GM23338 (cell line): ENCODE measurements around the gene TRUB2. TPM values are rescaled to one million over a fixed set of nuclear protein-coding genes. Genes with fewer than 3 reads are reported as not detected.

Experiments
- ATAC-seq: fragments of 200-7000 bp; cut with Tn5 transposase; 3 replicates; pipeline ENCODE4 v1.9.1; 2020
- DNase-seq: peaks from one replicate; pipeline ENCODE4 v3.0.0-alpha.2; 2015; ENCODE audit warnings: low spot score
- H2AFZ ChIP-seq: fragments of 200-600 bp; sonication (generic); 2 replicates; pipeline ENCODE4 v1.8.0; 2016; ENCODE audit warnings: antibody characterized with exemption, mild to moderate bottlenecking, moderate library complexity
- H3F3A ChIP-seq: fragments of 200-600 bp; sonication (generic); replicated peaks from 2 replicates; pipeline ENCODE4 v1.8.0; 2017; ENCODE audit warnings: antibody characterized with exemption, mixed run types, low read depth
- H3K27ac ChIP-seq: fragments of 200-600 bp; sonication (generic); 2 replicates; pipeline ENCODE4 v1.6.1; 2016; ENCODE audit warnings: low read depth
- H3K27me3 ChIP-seq: fragments of 200-600 bp; sonication (generic); 2 replicates; pipeline ENCODE4 v1.8.0; 2016; ENCODE audit warnings: mild to moderate bottlenecking, mixed run types, moderate library complexity; ENCODE audit not compliant: insufficient read depth
- H3K36me3 ChIP-seq: fragments of 200-600 bp; sonication (generic); 2 replicates; pipeline ENCODE4 v1.8.0; 2016; ENCODE audit warnings: mild to moderate bottlenecking; ENCODE audit not compliant: insufficient read depth
- H3K4me1 ChIP-seq: fragments of 200-600 bp; sonication (generic); 2 replicates; pipeline ENCODE4 v1.8.0; 2016; ENCODE audit warnings: mild to moderate bottlenecking, moderate library complexity; ENCODE audit not compliant: insufficient read depth
- H3K4me2 ChIP-seq: fragments of 200-600 bp; sonication (generic); 2 replicates; pipeline ENCODE4 v1.7.1; 2017; ENCODE audit warnings: mixed run types
- H3K4me3 ChIP-seq: fragments of 200-600 bp; sonication (generic); 2 replicates; pipeline ENCODE4 v1.6.1; 2016; ENCODE audit warnings: mixed run types
- H3K79me2 ChIP-seq: fragments of 200-600 bp; sonication (generic); replicated peaks from 2 replicates; pipeline ENCODE4 v1.8.0; 2017; ENCODE audit warnings: mild to moderate bottlenecking; ENCODE audit not compliant: insufficient read depth
- H3K9me2 ChIP-seq: fragments of 200-600 bp; sonication (generic); 2 replicates; pipeline ENCODE4 v1.8.0; 2017; ENCODE audit not compliant: insufficient read depth
- H4K20me1 ChIP-seq: fragments of 200-600 bp; sonication (generic); replicated peaks from 2 replicates; pipeline ENCODE4 v1.8.0; 2017; ENCODE audit warnings: mild to moderate bottlenecking; ENCODE audit not compliant: insufficient read depth
- H3K27ac Mint-ChIP-seq: 2 replicates; pipeline ENCODE4 v1.8.0; 2020; ENCODE audit warnings: inconsistent platforms, mild to moderate bottlenecking, moderate library complexity, mixed read lengths
- H3K27me3 Mint-ChIP-seq: 3 replicates; pipeline ENCODE4 v1.8.0; 2022; ENCODE audit warnings: low read depth, mild to moderate bottlenecking, moderate library complexity, mixed read lengths, inconsistent platforms; ENCODE audit not compliant: insufficient read depth, poor library complexity
- H3K36me3 Mint-ChIP-seq: 3 replicates; pipeline ENCODE4 v1.8.0; 2021; ENCODE audit warnings: low read depth, mild to moderate bottlenecking, inconsistent platforms, moderate library complexity, mixed read lengths
- H3K4me1 Mint-ChIP-seq: 3 replicates; pipeline ENCODE4 v1.8.0; 2020; ENCODE audit warnings: mild to moderate bottlenecking, inconsistent platforms, mixed read lengths
- H3K4me3 Mint-ChIP-seq: 3 replicates; pipeline ENCODE4 v1.8.0; 2021; ENCODE audit warnings: moderate library complexity, mild to moderate bottlenecking, inconsistent platforms, mixed read lengths
- H3K9me3 Mint-ChIP-seq: 3 replicates; pipeline ENCODE4 v1.8.0; 2020; ENCODE audit warnings: moderate library complexity, mild to moderate bottlenecking, inconsistent platforms, mixed read lengths
- CREB1 ChIP-seq: fragments of 250-450 bp; sonication (Bioruptor Pico); IDR thresholded peaks from 2 replicates; pipeline ENCODE4 v1.5.0; 2020; ENCODE audit warnings: low read depth, mild to moderate bottlenecking, moderate library complexity
- EZH2 ChIP-seq: fragments of 200-600 bp; sonication (generic); IDR thresholded peaks from one replicate; pipeline ENCODE4 v1.8.0; 2017; ENCODE audit warnings: antibody characterized with exemption, mild to moderate bottlenecking, low read depth; ENCODE audit not compliant: unreplicated experiment
- EZH2phosphoT487 ChIP-seq: fragments of 200-600 bp; sonication (generic); IDR thresholded peaks from one replicate; pipeline ENCODE4 v1.8.1; 2018; ENCODE audit warnings: antibody characterized with exemption; ENCODE audit not compliant: unreplicated experiment
- JUNB ChIP-seq: IDR thresholded peaks from one replicate; pipeline ENCODE4 v1.6.1; 2016; ENCODE audit warnings: antibody characterized with exemption; ENCODE audit not compliant: unreplicated experiment
- NANOG ChIP-seq: IDR thresholded peaks from 2 replicates; pipeline ENCODE4 v1.6.1; 2016; ENCODE audit warnings: antibody characterized with exemption, borderline replicate concordance
- POLR2AphosphoS5 ChIP-seq: IDR thresholded peaks from 2 replicates; pipeline ENCODE4 v1.6.1; 2016; ENCODE audit warnings: antibody characterized with exemption, low read depth
- STAT1 ChIP-seq: IDR thresholded peaks from one replicate; pipeline ENCODE4 v1.6.1; 2016; ENCODE audit warnings: antibody characterized with exemption; ENCODE audit not compliant: unreplicated experiment
- ZNF114 ChIP-seq: fragments of 250-450 bp; sonication (Bioruptor Pico); IDR thresholded peaks from 2 replicates; pipeline ENCODE4 v1.5.0; 2020; ENCODE audit warnings: mild to moderate bottlenecking, moderate library complexity
- ZNF331 ChIP-seq: fragments of 250-450 bp; sonication (Bioruptor Pico); IDR thresholded peaks from 2 replicates; pipeline ENCODE4 v1.5.0; 2020; ENCODE audit warnings: low read depth, mild to moderate bottlenecking, moderate library complexity
- ZNF462 ChIP-seq: fragments of 250-450 bp; sonication (Bioruptor Pico); IDR thresholded peaks from 2 replicates; pipeline ENCODE4 v1.5.0; 2020; ENCODE audit warnings: mild to moderate bottlenecking, moderate library complexity
- polyA plus RNA-seq: library from polyadenylated mRNA; unstranded; fragments of >200 nt; fragmentation: Nextera tagmentation; extraction: Ambion mirVana; gene quantifications from 2 replicates; pipeline ENCODE4 v1.2.1, GENCODE V29; 2016
- total RNA-seq: library from RNA; depleted of rRNA; stranded (reverse); fragments of >200 nt; shearing (Covaris generic); gene quantifications from 2 replicates; pipeline ENCODE4 v1.2.3, GENCODE V29; 2014
- TF ChIP-seq, protein P1 (sequence below): IDR thresholded peaks from 2 replicates; pipeline ENCODE4 v1.6.1; 2016; ENCODE audit warnings: antibody characterized with exemption
- TF ChIP-seq, protein P2 (sequence below), 2 experiments: fragments of 200-600 bp in 1 of 2; sonication (generic) in 1 of 2; conservative IDR thresholded peaks; 2 replicates each; pipeline versions ENCODE4 v1.5.1 to v1.6.1; 2016 to 2017; ENCODE audit warnings: antibody characterized with exemption in 2 of 2, low read depth in 2 of 2, mild to moderate bottlenecking in 2 of 2, moderate library complexity in 1 of 2
- TF ChIP-seq, protein P3 (sequence below): IDR thresholded peaks from one replicate; pipeline ENCODE4 v1.6.1; 2018; ENCODE audit warnings: antibody characterized with exemption; ENCODE audit not compliant: unreplicated experiment

Gene TRUB2
- total and polyA plus RNA-seq, 2 experiments from 2014 or later, result 15.4 to 31.4 TPM

DNA sequence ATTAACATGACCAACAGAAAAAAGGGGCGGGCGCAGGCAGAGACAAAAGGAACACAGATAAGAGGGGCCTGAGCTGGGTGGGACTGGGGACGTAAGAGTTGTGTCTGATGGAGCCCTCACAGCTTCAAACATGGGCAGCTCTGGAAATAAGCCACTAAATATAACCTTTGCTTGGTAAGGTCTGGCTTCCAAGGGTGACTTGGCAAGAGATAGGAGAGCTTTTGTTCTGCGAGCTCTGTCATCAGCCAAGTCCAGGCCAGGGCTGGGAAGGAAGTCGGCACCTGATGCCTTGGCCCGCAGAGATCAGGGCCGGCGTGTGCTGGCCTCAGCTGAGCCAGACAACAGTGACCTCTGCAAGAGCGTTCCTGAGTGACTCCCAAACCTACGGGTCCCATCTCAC, 11.8 kb downstream of the TRUB2 start:
- no peaks in the 10 kb centered on the region for H3K9me2 ChIP-seq
- H3K27me3 ChIP-seq, result no peaks in the 10 kb centered on the region
- H2AFZ ChIP-seq, result no peak overlapping the region
- Mint-ChIP-seq H3K4me1 (no peaks in the 10 kb centered on the region; the same call in 2 of the 3 replicates), H3K27ac (no peak overlapping the region), H3K36me3 (peaks cover 53% of the 10 kb centered on the region), H3K9me3 (no peaks in the 10 kb centered on the region), H3K4me3 (no peak overlapping the region), H3K27me3 (peaks cover 8% of the 10 kb centered on the region)
- DNase-seq (no peak), ATAC-seq (no peak)
- H3K4me2 ChIP-seq, result no peak overlapping the region
- H4K20me1 ChIP-seq, result no peaks in the 10 kb centered on the region; the same call in 1 of the 2 replicates
- H3K27ac ChIP-seq, result no peak overlapping the region
- no peaks in the 10 kb centered on the region for H3K79me2 ChIP-seq
- no peak overlapping the region for H3K4me3 ChIP-seq
- H3K4me1 ChIP-seq, result no peaks in the 10 kb centered on the region
- H3K36me3 ChIP-seq, result peaks cover 13% of the 10 kb centered on the region; the same call in 1 of the 2 replicates
- TF ChIP-seq, protein P1, sequence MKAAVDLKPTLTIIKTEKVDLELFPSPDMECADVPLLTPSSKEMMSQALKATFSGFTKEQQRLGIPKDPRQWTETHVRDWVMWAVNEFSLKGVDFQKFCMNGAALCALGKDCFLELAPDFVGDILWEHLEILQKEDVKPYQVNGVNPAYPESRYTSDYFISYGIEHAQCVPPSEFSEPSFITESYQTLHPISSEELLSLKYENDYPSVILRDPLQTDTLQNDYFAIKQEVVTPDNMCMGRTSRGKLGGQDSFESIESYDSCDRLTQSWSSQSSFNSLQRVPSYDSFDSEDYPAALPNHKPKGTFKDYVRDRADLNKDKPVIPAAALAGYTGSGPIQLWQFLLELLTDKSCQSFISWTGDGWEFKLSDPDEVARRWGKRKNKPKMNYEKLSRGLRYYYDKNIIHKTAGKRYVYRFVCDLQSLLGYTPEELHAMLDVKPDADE, result no peak
- no peak for TF ChIP-seq ZNF331
- TF ChIP-seq CREB1 (CRISPR knock-in tag), result no peak
- TF ChIP-seq EZH2phosphoT487, result no peak
- TF ChIP-seq NANOG, result no peak
- TF ChIP-seq, protein P2, sequence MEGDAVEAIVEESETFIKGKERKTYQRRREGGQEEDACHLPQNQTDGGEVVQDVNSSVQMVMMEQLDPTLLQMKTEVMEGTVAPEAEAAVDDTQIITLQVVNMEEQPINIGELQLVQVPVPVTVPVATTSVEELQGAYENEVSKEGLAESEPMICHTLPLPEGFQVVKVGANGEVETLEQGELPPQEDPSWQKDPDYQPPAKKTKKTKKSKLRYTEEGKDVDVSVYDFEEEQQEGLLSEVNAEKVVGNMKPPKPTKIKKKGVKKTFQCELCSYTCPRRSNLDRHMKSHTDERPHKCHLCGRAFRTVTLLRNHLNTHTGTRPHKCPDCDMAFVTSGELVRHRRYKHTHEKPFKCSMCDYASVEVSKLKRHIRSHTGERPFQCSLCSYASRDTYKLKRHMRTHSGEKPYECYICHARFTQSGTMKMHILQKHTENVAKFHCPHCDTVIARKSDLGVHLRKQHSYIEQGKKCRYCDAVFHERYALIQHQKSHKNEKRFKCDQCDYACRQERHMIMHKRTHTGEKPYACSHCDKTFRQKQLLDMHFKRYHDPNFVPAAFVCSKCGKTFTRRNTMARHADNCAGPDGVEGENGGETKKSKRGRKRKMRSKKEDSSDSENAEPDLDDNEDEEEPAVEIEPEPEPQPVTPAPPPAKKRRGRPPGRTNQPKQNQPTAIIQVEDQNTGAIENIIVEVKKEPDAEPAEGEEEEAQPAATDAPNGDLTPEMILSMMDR (conservative IDR thresholded peaks at IDR 0.05; ENCODE audit: low read depth in 2 of 2), result no peak
- no peak for TF ChIP-seq STAT1
- TF ChIP-seq POLR2AphosphoS5, result no peak
- no peak for TF ChIP-seq JUNB
- TF ChIP-seq ZNF114 (CRISPR knock-in tag), result no peak
- TF ChIP-seq ZNF462 (CRISPR knock-in tag), result no peak
- TF ChIP-seq EZH2, result no peak
- TF ChIP-seq, protein P3, sequence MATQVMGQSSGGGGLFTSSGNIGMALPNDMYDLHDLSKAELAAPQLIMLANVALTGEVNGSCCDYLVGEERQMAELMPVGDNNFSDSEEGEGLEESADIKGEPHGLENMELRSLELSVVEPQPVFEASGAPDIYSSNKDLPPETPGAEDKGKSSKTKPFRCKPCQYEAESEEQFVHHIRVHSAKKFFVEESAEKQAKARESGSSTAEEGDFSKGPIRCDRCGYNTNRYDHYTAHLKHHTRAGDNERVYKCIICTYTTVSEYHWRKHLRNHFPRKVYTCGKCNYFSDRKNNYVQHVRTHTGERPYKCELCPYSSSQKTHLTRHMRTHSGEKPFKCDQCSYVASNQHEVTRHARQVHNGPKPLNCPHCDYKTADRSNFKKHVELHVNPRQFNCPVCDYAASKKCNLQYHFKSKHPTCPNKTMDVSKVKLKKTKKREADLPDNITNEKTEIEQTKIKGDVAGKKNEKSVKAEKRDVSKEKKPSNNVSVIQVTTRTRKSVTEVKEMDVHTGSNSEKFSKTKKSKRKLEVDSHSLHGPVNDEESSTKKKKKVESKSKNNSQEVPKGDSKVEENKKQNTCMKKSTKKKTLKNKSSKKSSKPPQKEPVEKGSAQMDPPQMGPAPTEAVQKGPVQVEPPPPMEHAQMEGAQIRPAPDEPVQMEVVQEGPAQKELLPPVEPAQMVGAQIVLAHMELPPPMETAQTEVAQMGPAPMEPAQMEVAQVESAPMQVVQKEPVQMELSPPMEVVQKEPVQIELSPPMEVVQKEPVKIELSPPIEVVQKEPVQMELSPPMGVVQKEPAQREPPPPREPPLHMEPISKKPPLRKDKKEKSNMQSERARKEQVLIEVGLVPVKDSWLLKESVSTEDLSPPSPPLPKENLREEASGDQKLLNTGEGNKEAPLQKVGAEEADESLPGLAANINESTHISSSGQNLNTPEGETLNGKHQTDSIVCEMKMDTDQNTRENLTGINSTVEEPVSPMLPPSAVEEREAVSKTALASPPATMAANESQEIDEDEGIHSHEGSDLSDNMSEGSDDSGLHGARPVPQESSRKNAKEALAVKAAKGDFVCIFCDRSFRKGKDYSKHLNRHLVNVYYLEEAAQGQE, result no peak
- no peaks in the 10 kb centered on the region for H3F3A ChIP-seq
